Measurements from ENCODE around the gene UBL5. TPM values are rescaled to one million over a fixed set of nuclear protein-coding genes. Genes with fewer than 3 reads are reported as not detected.

The UBL5 gene
- total RNA-seq, 4 donors from 2014 or later: 403 to 678 (median 492) TPM

DNA sequence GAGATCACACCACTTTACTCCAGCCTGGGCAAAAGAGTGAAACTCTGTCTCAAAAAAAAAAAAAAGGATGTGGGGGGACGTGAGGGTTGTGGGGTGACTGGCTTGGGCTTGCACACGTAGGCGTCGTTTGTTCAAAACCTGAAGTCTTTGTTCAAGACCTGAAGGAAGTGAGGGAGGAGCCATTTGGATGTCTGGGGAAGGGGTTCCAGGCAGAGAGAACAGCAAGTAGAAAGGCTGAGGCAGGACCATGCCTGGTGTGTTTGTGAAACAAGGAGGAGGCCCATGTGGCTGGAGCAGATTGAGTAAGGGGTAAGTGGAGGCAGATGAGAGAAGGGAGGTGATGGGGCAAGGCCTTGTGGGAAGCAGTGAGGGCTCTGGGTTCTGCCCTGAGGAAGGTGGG lies 35.2 kb downstream of the UBL5 start:
- TF ChIP-seq CTCF (IDR thresholded peaks at IDR 0.05; ENCODE audit: low read depth): no peak

GRCh38 chr19:9863759-9864158 lies 36.0 kb downstream of the UBL5 start:
- TF ChIP-seq CTCF (IDR thresholded peaks at IDR 0.05; ENCODE audit: low read depth): no peak

- no peak for TF ChIP-seq CTCF (IDR thresholded peaks at IDR 0.05; ENCODE audit: low read depth)
These were observed 38.2 kb downstream of the UBL5 start for GRCh38 chr19:9865732-9866501.

- no peak for TF ChIP-seq CTCF (IDR thresholded peaks at IDR 0.05; ENCODE audit: low read depth)
These were observed 41.4 kb downstream of the UBL5 start for GRCh38 chr19:9868983-9869617.

DNA sequence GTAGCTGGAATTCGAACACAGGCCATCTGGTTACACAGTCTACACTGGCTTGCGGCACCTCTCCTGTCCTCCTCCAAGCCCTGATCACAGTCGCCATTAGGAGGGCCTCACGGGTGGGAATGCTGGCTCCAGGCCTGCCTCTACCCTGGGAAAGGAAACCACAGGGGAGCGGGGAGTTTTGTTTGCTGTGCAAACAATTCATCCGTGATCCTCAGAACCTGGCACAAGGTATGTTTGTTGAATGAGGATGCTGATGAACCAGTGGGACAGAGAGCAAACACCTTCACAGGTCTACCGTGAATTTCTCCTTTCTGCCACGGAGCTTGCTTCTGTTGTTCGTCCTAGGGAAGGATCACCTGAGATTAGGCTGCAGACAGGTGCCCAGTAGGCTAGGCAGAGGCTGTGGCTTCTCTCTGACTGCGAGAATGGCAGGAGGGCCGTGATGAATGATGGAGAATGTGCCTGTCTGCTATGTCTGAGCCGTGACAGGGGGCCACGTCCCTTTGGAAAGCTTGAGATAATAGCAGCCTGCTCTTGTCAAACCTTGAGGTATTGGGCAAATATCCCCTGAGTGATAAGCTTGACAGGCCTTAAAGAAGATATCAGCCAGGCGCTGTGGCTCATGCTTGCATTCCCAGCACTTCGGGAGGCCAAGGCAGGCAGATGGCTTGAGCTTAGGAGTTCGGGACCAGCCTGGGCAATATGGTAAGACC lies 44.1 kb downstream of the UBL5 start:
- TF ChIP-seq CTCF (IDR thresholded peaks at IDR 0.05; ENCODE audit: low read depth): no peak

- TF ChIP-seq CTCF (IDR thresholded peaks at IDR 0.05; ENCODE audit: low read depth): no peak
These were observed 45.0 kb downstream of the UBL5 start for GRCh38 chr19:9872618-9873242.
